ENCODE data around the gene TMEM150C. TPM values are rescaled to one million over a fixed set of nuclear protein-coding genes. Genes with fewer than 3 reads are reported as not detected.

The TMEM150C gene
- total and polyA plus RNA-seq, 2 of the 8 experiments (the other 6 are each of a cell fraction or from before 2014, with no cell fraction given), result 1.5 to 1.7 TPM

DNA sequence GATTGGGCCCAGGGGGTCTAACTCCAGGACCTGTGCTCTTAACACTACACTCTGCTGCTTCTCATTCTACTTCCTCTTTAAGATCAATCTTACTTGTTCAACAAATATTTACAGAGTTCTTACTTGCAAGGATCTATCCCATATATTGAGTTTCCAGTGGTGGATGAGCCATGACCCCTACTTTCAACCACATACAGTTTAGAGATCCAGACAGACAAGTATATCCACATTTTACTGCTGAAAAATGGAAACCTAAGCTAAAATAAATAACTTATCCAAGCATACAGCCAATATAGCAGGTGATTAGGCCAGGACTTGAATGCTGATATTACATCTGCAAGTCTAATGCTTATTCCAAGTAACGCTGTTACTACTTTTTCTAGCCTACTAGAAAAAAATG lies 18.7 kb downstream of the TMEM150C start (continued):
- no peak for TF ChIP-seq KDM5A (IDR thresholded peaks at IDR 0.05; ENCODE audit: low read length)
- no peak for TF ChIP-seq BRCA1 (IDR thresholded peaks at IDR 0.05; ENCODE audit: low read depth, low read length)
- no peak for TF ChIP-seq EGR1 (IDR thresholded peaks at IDR 0.05; ENCODE audit: borderline replicate concordance, low read depth, low read length)
- TF ChIP-seq SRF (IDR thresholded peaks at IDR 0.05; ENCODE audit: low read depth, low read length), result no peak
- TF ChIP-seq ASH2L (IDR thresholded peaks at IDR 0.05; ENCODE audit: low read length), result no peak
- no peak for TF ChIP-seq RNF2 (IDR thresholded peaks at IDR 0.05; ENCODE audit: borderline replicate concordance, low read depth, low read length, missing control alignments, poor library complexity, severe bottlenecking)
- no peak for TF ChIP-seq BCL11A (IDR thresholded peaks at IDR 0.05; ENCODE audit: low read depth in 2 of 2, low read length in 2 of 2)

Measured in H1 (cell line).